IMR-90 (cell line): ENCODE data around the gene TM9SF4. TPM values are rescaled to one million over a fixed set of nuclear protein-coding genes. Genes with fewer than 3 reads are reported as not detected.

Experiments
- ATAC-seq: fragments of 200-7000 bp; cut with Tn5 transposase; 2 replicates; pipeline ENCODE4 v1.9.1; 2020; ENCODE audit warnings: low read depth, mild to moderate bottlenecking, moderate library complexity
- BruUV-seq: library from RNA; stranded (reverse); fragments of 400-500 nt; replicated peaks from 2 replicates; lab custom pipeline; 2021; lab: Mats Ljungman, UMichigan
- CTCF ChIA-PET: fragments of 300-600 bp; formaldehyde crosslinking; extraction: SDS; loops from one replicate; lab custom pipeline; 2021; ENCODE audit warnings: antibody characterized with exemption; lab: Yijun Ruan, JAX
- POLR2A ChIA-PET: fragments of 300-600 bp; sonication (Branson Sonifier 250); formaldehyde crosslinking; loops from one replicate; lab custom pipeline; 2022; ENCODE audit warnings: antibody characterized with exemption; ENCODE audit not compliant: unreplicated experiment; lab: Charles Lee
- DNase-seq: peaks from one replicate; pipeline ENCODE4 v3.0.0; 2013
- H2AFZ ChIP-seq: replicated peaks from 2 replicates; pipeline ENCODE3; 2013; ENCODE audit warnings: low read length, mild to moderate bottlenecking; ENCODE audit not compliant: poor library complexity
- H2AK5ac ChIP-seq: 2 replicates; pipeline ENCODE4 v1.6.1; 2013; ENCODE audit warnings: low read depth, low read length, inconsistent platforms
- H2AK9ac ChIP-seq: replicated peaks from 2 replicates; pipeline ENCODE3; 2013; ENCODE audit warnings: mild to moderate bottlenecking, low read depth, low read length, moderate library complexity; ENCODE audit not compliant: poor library complexity
- H2BK120ac ChIP-seq: 2 replicates; pipeline ENCODE4 v1.6.1; 2013; ENCODE audit warnings: low read depth, low read length, inconsistent platforms
- H2BK15ac ChIP-seq: 3 replicates; pipeline ENCODE4 v1.6.1; 2013; ENCODE audit warnings: low read depth, low read length, inconsistent platforms
- H2BK20ac ChIP-seq: 2 replicates; pipeline ENCODE4 v1.6.1; 2013; ENCODE audit warnings: low read depth, mild to moderate bottlenecking, inconsistent platforms, low read length, moderate library complexity
- H2BK5ac ChIP-seq: 2 replicates; pipeline ENCODE4 v1.6.1; 2013; ENCODE audit warnings: mild to moderate bottlenecking, low read depth, low read length, inconsistent platforms; ENCODE audit not compliant: poor library complexity, severe bottlenecking
- H3K14ac ChIP-seq: replicated peaks from 2 replicates; pipeline ENCODE4 v1.6.1; 2013; ENCODE audit warnings: low read depth, low read length, inconsistent platforms
- H3K18ac ChIP-seq: 2 replicates; pipeline ENCODE4 v1.6.1; 2013; ENCODE audit warnings: low read depth, low read length, control low read depth
- H3K23ac ChIP-seq: 2 replicates; pipeline ENCODE4 v1.6.1; 2013; ENCODE audit warnings: low read depth, low read length, inconsistent platforms
- H3K27ac ChIP-seq: 2 replicates; pipeline ENCODE4 v1.5.1; 2013; ENCODE audit warnings: mild to moderate bottlenecking, control low read depth, low read length; ENCODE audit not compliant: insufficient read depth
- H3K27me3 ChIP-seq: 2 replicates; pipeline ENCODE4 v1.6.1; 2013; ENCODE audit warnings: low read length; ENCODE audit not compliant: control insufficient read depth, insufficient read depth
- H3K36me3 ChIP-seq: 2 replicates; pipeline ENCODE4 v1.6.1; 2013; ENCODE audit warnings: low read length, mixed read lengths; ENCODE audit not compliant: control insufficient read depth, insufficient read depth
- H3K4ac ChIP-seq: 2 replicates; pipeline ENCODE4 v1.6.1; 2013; ENCODE audit warnings: low read depth, low read length, inconsistent platforms
- H3K4me1 ChIP-seq: 2 replicates; pipeline ENCODE4 v1.6.1; 2013; ENCODE audit warnings: low read length, mixed read lengths; ENCODE audit not compliant: control insufficient read depth, insufficient read depth
- H3K4me2 ChIP-seq: 2 replicates; pipeline ENCODE4 v1.6.1; 2013; ENCODE audit warnings: low read depth, mild to moderate bottlenecking, control low read depth, low read length, moderate library complexity
- H3K4me3 ChIP-seq: 2 replicates; pipeline ENCODE4 v1.5.1; 2013; ENCODE audit warnings: low read depth, mild to moderate bottlenecking, control low read depth, low read length, moderate library complexity; ENCODE audit not compliant: insufficient read depth
- H3K56ac ChIP-seq: 2 replicates; pipeline ENCODE4 v1.6.1; 2013; ENCODE audit warnings: low read length, inconsistent platforms; ENCODE audit not compliant: insufficient read depth; ENCODE audit errors: extremely low read depth
- H3K79me1 ChIP-seq, 2 experiments: 2 replicates each; pipeline ENCODE4 v1.6.1; 2013; ENCODE audit warnings: low read length in 2 of 2, inconsistent platforms in 1 of 2, low read depth in 1 of 2
- H3K9ac ChIP-seq: 2 replicates; pipeline ENCODE4 v1.6.1; 2013; ENCODE audit warnings: low read depth, low read length, control low read depth
- H3K9me1 ChIP-seq: 2 replicates; pipeline ENCODE4 v1.6.1; 2013; ENCODE audit warnings: low read length, inconsistent platforms; ENCODE audit not compliant: insufficient read depth
- H3K9me3 ChIP-seq: 2 replicates; pipeline ENCODE4 v1.6.1; 2013; ENCODE audit warnings: low read length; ENCODE audit not compliant: control insufficient read depth, insufficient read depth
- H4K20me1 ChIP-seq: 2 replicates; pipeline ENCODE4 v1.6.1; 2013; ENCODE audit warnings: low read length, inconsistent platforms; ENCODE audit not compliant: insufficient read depth
- H4K5ac ChIP-seq: 2 replicates; pipeline ENCODE4 v1.6.1; 2013; ENCODE audit warnings: mild to moderate bottlenecking, low read depth, low read length, control low read depth
- H4K8ac ChIP-seq, 2 experiments: 2 replicates each; pipeline ENCODE4 v1.6.1; 2013; ENCODE audit warnings: low read depth in 2 of 2, low read length in 2 of 2, control low read depth in 1 of 2, inconsistent platforms in 1 of 2
- H4K91ac ChIP-seq: 2 replicates; pipeline ENCODE4 v1.6.1; 2013; ENCODE audit warnings: low read depth, low read length, inconsistent platforms; ENCODE audit not compliant: insufficient read depth
- BHLHE40 ChIP-seq: fragments of 150-350 bp; IDR thresholded peaks from 2 replicates; pipeline ENCODE4 v1.6.1; 2016; ENCODE audit warnings: mild to moderate bottlenecking, low read depth, low read length
- CEBPB ChIP-seq: IDR thresholded peaks from 2 replicates; pipeline ENCODE4 v1.6.1; 2012; ENCODE audit warnings: low read depth, low read length, improper control_type of control experiment
- CHD1 ChIP-seq: IDR thresholded peaks from 2 replicates; pipeline ENCODE4 v1.6.1; 2012; ENCODE audit warnings: low read depth, low read length, improper control_type of control experiment
- CTCF ChIP-seq: conservative IDR thresholded peaks from 2 replicates; pipeline ENCODE4 v1.5.1; 2012; ENCODE audit warnings: mild to moderate bottlenecking, low read depth, low read length, improper control_type of control experiment
- ELK1 ChIP-seq: fragments of 150-350 bp; IDR thresholded peaks from 2 replicates; pipeline ENCODE4 v1.6.1; 2016; ENCODE audit warnings: low read depth, mild to moderate bottlenecking, low read length, moderate library complexity, borderline replicate concordance
- FOS ChIP-seq: fragments of 150-350 bp; IDR thresholded peaks from 2 replicates; pipeline ENCODE4 v1.6.1; 2016; ENCODE audit warnings: low read depth, low read length
- MAFK ChIP-seq: IDR thresholded peaks from 2 replicates; pipeline ENCODE4 v1.6.1; 2012; ENCODE audit warnings: low read depth, low read length, improper control_type of control experiment
- MAZ ChIP-seq: IDR thresholded peaks from 2 replicates; pipeline ENCODE4 v1.6.1; 2012; ENCODE audit warnings: low read depth, mild to moderate bottlenecking, low read length, improper control_type of control experiment, moderate library complexity, borderline replicate concordance
- MXI1 ChIP-seq: IDR thresholded peaks from 2 replicates; pipeline ENCODE4 v1.6.1; 2012; ENCODE audit warnings: low read depth, mild to moderate bottlenecking, low read length, moderate library complexity, borderline replicate concordance
- NFE2L2 ChIP-seq: fragments of 150-350 bp; IDR thresholded peaks from 2 replicates; pipeline ENCODE4 v1.6.1; 2016; ENCODE audit warnings: low read depth, mild to moderate bottlenecking, low read length
- POLR2A ChIP-seq: IDR thresholded peaks from 2 replicates; pipeline ENCODE4 v1.6.1; 2012; ENCODE audit warnings: mild to moderate bottlenecking, low read depth, low read length
- RAD21 ChIP-seq: IDR thresholded peaks from 2 replicates; pipeline ENCODE4 v1.6.1; 2012; ENCODE audit warnings: low read length, improper control_type of control experiment
- RCOR1 ChIP-seq: IDR thresholded peaks from 2 replicates; pipeline ENCODE4 v1.6.1; 2012; ENCODE audit warnings: mild to moderate bottlenecking, low read length, improper control_type of control experiment; ENCODE audit not compliant: insufficient replicate concordance
- RFX5 ChIP-seq: IDR thresholded peaks from 2 replicates; pipeline ENCODE4 v1.8.0; 2012; ENCODE audit warnings: low read depth, mild to moderate bottlenecking, low read length, moderate library complexity
- SMC3 ChIP-seq: fragments of 150-350 bp; IDR thresholded peaks from 2 replicates; pipeline ENCODE4 v1.6.1; 2016; ENCODE audit warnings: low read depth, mild to moderate bottlenecking, antibody characterized with exemption, low read length, moderate library complexity
- USF2 ChIP-seq: fragments of 150-350 bp; IDR thresholded peaks from 2 replicates; pipeline ENCODE4 v1.6.1; 2017; ENCODE audit warnings: mild to moderate bottlenecking, antibody characterized with exemption, low read length, low read depth
- WGBS, 2 experiments: methylation state at CpG; one replicate each; pipeline versions ENCODE4 v1.1.5 to v1.1.7; 2013; ENCODE audit warnings: missing lambda C conversion rate in 2 of 2; ENCODE audit not compliant: insufficient read length in 1 of 2; ENCODE audit errors: extremely low coverage in 2 of 2; 5-methylcytosine and 5-hydroxymethylcytosine counted together
- dilution Hi-C: fragments of 300-500 bp; cut with HindIII; formaldehyde crosslinking; loops from one replicate; pipeline ENCODE4 v1.14.3; 2018; ENCODE audit warnings: low sequenced_read_pairs; ENCODE audit not compliant: unreplicated experiment
- in situ Hi-C: fragments of 300-500 bp; cut with MboI; formaldehyde crosslinking; loops from 3 replicates; pipeline ENCODE4 v1.14.3; 2019; ENCODE audit warnings: low sequenced_read_pairs, inconsistent platforms, mixed read lengths
- intact Hi-C: fragments of 100-400 bp; cut with micrococcal nuclease; formaldehyde crosslinking; loops from 2 replicates; pipeline ENCODE4 v1.10.0; 2022
- polyA plus RNA-seq, 3 experiments: library from polyadenylated mRNA; depleted of rRNA; stranded (reverse); fragments of >200 nt; gene quantifications; 2 replicates each; pipeline ENCODE4 v1.2.3, GENCODE V29; 2012; ENCODE audit warnings: low replicate concordance in 1 of 3
- total RNA-seq: library from RNA; depleted of rRNA; stranded (reverse); fragments of >200 nt; gene quantifications from 2 replicates; pipeline ENCODE4 v1.2.3, GENCODE V29; 2012

TM9SF4 gene
- total and polyA plus RNA-seq, 2 of the 4 experiments (the other 2 are of a cell fraction): 35.3 to 59.1 TPM

GRCh38 chr20:32141465-32141980 is 32.0 kb downstream of the TM9SF4 start:
- DNase-seq (no peak), ATAC-seq (no peak)
- H4K20me1 ChIP-seq: peaks cover 19% of the 10 kb centered on the region
- intact Hi-C loops (no loop called here), in situ Hi-C loops (no loop called here), dilution Hi-C loops (no loop called here)
- ChIA-PET CTCF (no interaction called here), POLR2A (no interaction called here)
- no peak overlapping the region for H3K27ac ChIP-seq
- H3K18ac ChIP-seq: no peak overlapping the region
- H3K23ac ChIP-seq: no peak overlapping the region
- H3K56ac ChIP-seq: no peak overlapping the region
- H4K5ac ChIP-seq: no peak overlapping the region
- no peak overlapping the region for H2BK120ac ChIP-seq
- no peak for TF ChIP-seq MXI1
- no peak for TF ChIP-seq POLR2A
- no peak for TF ChIP-seq CHD1
- TF ChIP-seq USF2: no peak
- no peak for TF ChIP-seq BHLHE40
- TF ChIP-seq NFE2L2: no peak
- TF ChIP-seq RCOR1: no peak
- no peak for TF ChIP-seq FOS
- TF ChIP-seq CEBPB: no peak
- TF ChIP-seq RFX5: no peak
- TF ChIP-seq RAD21: no peak
- TF ChIP-seq SMC3: no peak
- no peak for TF ChIP-seq MAZ
- TF ChIP-seq CTCF: no peak
- TF ChIP-seq MAFK: no peak
- no peak for TF ChIP-seq ELK1
- no peaks in the 10 kb centered on the region for H3K4me1 ChIP-seq
- no peak overlapping the region for H2AFZ ChIP-seq
- BruUV-seq: no TSS peak
- peaks cover 14% of the 10 kb centered on the region for H3K9me1 ChIP-seq
- no peak overlapping the region for H2AK9ac ChIP-seq
- no peak overlapping the region for H3K9ac ChIP-seq
- 94% methylated on average over 8 of the region's 21 CpGs; no CpG with 5 or more reads in 1 of the 2 experiments for WGBS, 2 experiments
- no peaks in the 10 kb centered on the region for H3K27me3 ChIP-seq
- H3K4me2 ChIP-seq: no peak overlapping the region
- H3K14ac ChIP-seq: no peak overlapping the region
- H4K91ac ChIP-seq: no peak overlapping the region
- no peak overlapping the region for H2AK5ac ChIP-seq
- H3K36me3 ChIP-seq: peaks cover 79% of the 10 kb centered on the region
- no peak overlapping the region for H4K8ac ChIP-seq
- no peak overlapping the region for H3K4me3 ChIP-seq
- H2BK5ac ChIP-seq: no peak overlapping the region
- H2BK20ac ChIP-seq: no peak overlapping the region
- H3K9me3 ChIP-seq: no peaks in the 10 kb centered on the region
- no peak overlapping the region for H3K4ac ChIP-seq
- H2BK15ac ChIP-seq: no peak overlapping the region
- peaks cover 25 to 44% of the 10 kb centered on the region in 2 experiments for H3K79me1 ChIP-seq
